Prostate gland (tissue), 2 donors: ENCODE measurements around the gene SLC30A10. TPM values are rescaled to one million over a fixed set of nuclear protein-coding genes. Genes with fewer than 3 reads are reported as not detected.

Source experiments
- DNase-seq: peaks from one replicate; pipeline ENCODE4 v3.0.0-alpha.2; 2019; ENCODE audit warnings: low spot score
- H3K27ac ChIP-seq, 2 donors: fragments of 200-600 bp; sonication (generic); 2 replicates each; pipeline ENCODE4 v1.5.1; 2017 to 2019
- H3K27me3 ChIP-seq: fragments of 200-600 bp; sonication (generic); replicated peaks from 2 replicates; pipeline ENCODE4 v1.5.1; 2019; ENCODE audit not compliant: insufficient read depth
- H3K36me3 ChIP-seq, 2 donors: fragments of 200-600 bp; sonication (generic); 1 replicate in 1 of 2; 2 replicates in 1 of 2; pipeline versions ENCODE4 v1.5.1 to v1.8.1; 2017 to 2019
- H3K4me1 ChIP-seq: fragments of 200-600 bp; sonication (generic); replicated peaks from 2 replicates; pipeline ENCODE4 v1.5.1; 2019
- H3K4me3 ChIP-seq, 2 donors: fragments of 200-600 bp; sonication (generic); 2 replicates each; pipeline ENCODE4 v1.5.1; 2017 to 2019
- H3K9me3 ChIP-seq: fragments of 200-600 bp; sonication (generic); 2 replicates; pipeline ENCODE4 v1.5.1; 2017
- CTCF ChIP-seq, 4 experiments: fragments of 200-600 bp in 2 of 4; fragments of 450-650 bp in 2 of 4; sonication (generic) in 2 of 4; IDR thresholded peaks; 1 replicate in 3 of 4; 2 replicates in 1 of 4; pipeline ENCODE4 v1.5.1; 2016 to 2019; ENCODE audit warnings: antibody characterized with exemption in 4 of 4, mild to moderate bottlenecking in 2 of 4, moderate library complexity in 2 of 4
- POLR2A ChIP-seq: fragments of 450-650 bp; IDR thresholded peaks from one replicate; pipeline ENCODE4 v1.6.1; 2016; ENCODE audit warnings: antibody characterized with exemption, mild to moderate bottlenecking
- POLR2AphosphoS5 ChIP-seq: sonication (generic); formaldehyde crosslinking; IDR thresholded peaks from one replicate; pipeline ENCODE4 v1.6.1; 2017; ENCODE audit warnings: antibody characterized with exemption
- whole genome bisulfite sequencing: methylation state at CpG from one replicate; pipeline ENCODE4 v1.1.5; 2018; 5-methylcytosine and 5-hydroxymethylcytosine counted together
- intact Hi-C: fragments of 100-400 bp; cut with DNase I; formaldehyde crosslinking; loops from one replicate; pipeline ENCODE4 v1.14.2; 2022
- total RNA-seq, 2 donors: library from RNA; depleted of rRNA; stranded (reverse); fragments of >200 nt; gene quantifications; one replicate each; pipeline ENCODE4 v1.1.0, GENCODE V29; 2016

SLC30A10 gene
- total RNA-seq = 1 to 10 TPM in 1 of 2 donors, under 1 TPM in 1; 0.18 to 1.4 TPM

GRCh38 chr1:219927956-219928790 lies at the start of gene SLC30A10:
Gene SLC30A10 (minus strand): TSS chr1:219928557. CDS start chr1:219928440, 117 bp downstream.
- H3K27me3 ChIP-seq = peaks cover 2% of the 10 kb centered on the region
- peak within 1 kb of the TSS; percentile 17 to 26 for H3K4me3 ChIP-seq
- H3K4me1 ChIP-seq = peaks cover 5% of the 10 kb centered on the region
- no peak for DNase-seq
- TF ChIP-seq POLR2A (no peak), CTCF (IDR thresholded peaks at IDR 0.05) (no peak), POLR2AphosphoS5 (no peak)
- H3K9me3 ChIP-seq = no peaks in the 10 kb centered on the region
- 1% methylated on average over 50 of the region's 91 CpGs for WGBS
- intact Hi-C loops = no loop called here
- no peak within 1 kb of the TSS for H3K27ac ChIP-seq
- no peaks in the 10 kb centered on the region for H3K36me3 ChIP-seq

- DNase-seq = no peak
- Histone ChIP-seq H3K27me3 (no peaks in the 10 kb centered on the region), H3K4me1 (no peaks in the 10 kb centered on the region), H3K9me3 (no peaks in the 10 kb centered on the region), H3K27ac (no peak overlapping the region), H3K36me3 (no peaks in the 10 kb centered on the region), H3K4me3 (no peak overlapping the region)
- TF ChIP-seq POLR2A (no peak), POLR2AphosphoS5 (no peak), CTCF (IDR thresholded peaks at IDR 0.05) (no peak)
- WGBS = 88% methylated on average over 3 of the region's 3 CpGs
- intact Hi-C loops = no loop called here
Measured at GRCh38 chr1:219973213-219973612, 44.9 kb upstream of the SLC30A10 start.

- DNase-seq = no peak
- Histone ChIP-seq H3K4me1 (no peaks in the 10 kb centered on the region), H3K9me3 (no peaks in the 10 kb centered on the region), H3K36me3 (no peaks in the 10 kb centered on the region), H3K27ac (no peak overlapping the region), H3K4me3 (no peak overlapping the region), H3K27me3 (no peaks in the 10 kb centered on the region)
- 84% methylated on average over 4 of the region's 4 CpGs for WGBS
- intact Hi-C loops = no loop called here
- no peak for TF ChIP-seq POLR2AphosphoS5
Measured at GRCh38 chr1:219967361-219967760, 39.0 kb upstream of the SLC30A10 start.

- WGBS = 84% methylated on average over 2 of the region's 2 CpGs
- H3K9me3 ChIP-seq = no peaks in the 10 kb centered on the region
- intact Hi-C loops = no loop called here
Measured at GRCh38 chr1:219966071-219966349, 37.7 kb upstream of the SLC30A10 start.

More at GRCh38 chr1:219966071-219966349, 37.7 kb upstream of the SLC30A10 start:
- H3K4me3 ChIP-seq = no peak overlapping the region
- no peaks in the 10 kb centered on the region for H3K4me1 ChIP-seq
- H3K36me3 ChIP-seq = no peaks in the 10 kb centered on the region
- TF ChIP-seq POLR2A (no peak), CTCF (IDR thresholded peaks at IDR 0.05) (no peak), POLR2AphosphoS5 (no peak)
- no peaks in the 10 kb centered on the region for H3K27me3 ChIP-seq
- no peak overlapping the region for H3K27ac ChIP-seq
- DNase-seq = no peak
